Measurements from ENCODE around the gene YTHDC1. TPM values are rescaled to one million over a fixed set of nuclear protein-coding genes. Genes with fewer than 3 reads are reported as not detected.
"Not testable (repeated sequence)": the region's sequence is repeated elsewhere in the genome, so short reads cannot be mapped to it uniquely, and the experiment has no call there.

The YTHDC1 gene
- total RNA-seq, 4 donors from 2014 or later, result 47.2 to 146 (median 64.0) TPM

GRCh38 chr4:68283714-68284113, 66.2 kb downstream of the YTHDC1 start:
- H3K27me3 ChIP-seq, result no peaks in the 10 kb centered on the region
- WGBS, result 59% methylated on average over 3 of the region's 3 CpGs
- no peaks in the 10 kb centered on the region for H3K9me3 ChIP-seq
- H3K4me3 ChIP-seq, result no peak overlapping the region
- H3K36me3 ChIP-seq, result no peaks in the 10 kb centered on the region
- no peak overlapping the region for H3K27ac ChIP-seq
- no peak for TF ChIP-seq EP300 (IDR thresholded peaks at IDR 0.05)
- H3K4me1 ChIP-seq, result no peaks in the 10 kb centered on the region
- no peak for DNase-seq (ENCODE audit: low spot score in 2 of 2)

DNA sequence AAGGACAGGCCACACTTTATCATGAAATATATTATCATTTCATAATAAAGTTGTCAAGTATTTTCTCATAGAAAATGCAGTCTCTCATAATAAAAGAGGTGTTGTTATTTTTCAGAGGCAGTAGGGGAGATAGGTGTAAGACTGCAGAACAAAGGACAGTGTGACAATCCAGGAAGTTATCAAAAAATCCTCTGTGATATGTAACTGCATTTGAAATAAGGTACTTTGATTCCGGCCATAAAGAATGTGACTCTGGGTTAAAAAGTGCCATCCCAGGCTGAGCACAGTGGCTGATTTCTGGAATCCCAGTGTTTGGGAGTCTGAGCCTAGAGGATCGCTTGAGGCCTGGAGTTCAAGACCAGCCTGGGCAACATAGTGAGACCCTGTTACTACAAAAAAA, 66.8 kb downstream of the YTHDC1 start:
- no peak overlapping the region for H3K4me3 ChIP-seq
- 80% methylated on average over 2 of the region's 2 CpGs for WGBS
- no peak for TF ChIP-seq EP300 (IDR thresholded peaks at IDR 0.05)
- TF ChIP-seq, protein P1, sequence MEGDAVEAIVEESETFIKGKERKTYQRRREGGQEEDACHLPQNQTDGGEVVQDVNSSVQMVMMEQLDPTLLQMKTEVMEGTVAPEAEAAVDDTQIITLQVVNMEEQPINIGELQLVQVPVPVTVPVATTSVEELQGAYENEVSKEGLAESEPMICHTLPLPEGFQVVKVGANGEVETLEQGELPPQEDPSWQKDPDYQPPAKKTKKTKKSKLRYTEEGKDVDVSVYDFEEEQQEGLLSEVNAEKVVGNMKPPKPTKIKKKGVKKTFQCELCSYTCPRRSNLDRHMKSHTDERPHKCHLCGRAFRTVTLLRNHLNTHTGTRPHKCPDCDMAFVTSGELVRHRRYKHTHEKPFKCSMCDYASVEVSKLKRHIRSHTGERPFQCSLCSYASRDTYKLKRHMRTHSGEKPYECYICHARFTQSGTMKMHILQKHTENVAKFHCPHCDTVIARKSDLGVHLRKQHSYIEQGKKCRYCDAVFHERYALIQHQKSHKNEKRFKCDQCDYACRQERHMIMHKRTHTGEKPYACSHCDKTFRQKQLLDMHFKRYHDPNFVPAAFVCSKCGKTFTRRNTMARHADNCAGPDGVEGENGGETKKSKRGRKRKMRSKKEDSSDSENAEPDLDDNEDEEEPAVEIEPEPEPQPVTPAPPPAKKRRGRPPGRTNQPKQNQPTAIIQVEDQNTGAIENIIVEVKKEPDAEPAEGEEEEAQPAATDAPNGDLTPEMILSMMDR (IDR thresholded peaks at IDR 0.05), result no peak
- TF ChIP-seq POLR2AphosphoS5 (IDR thresholded peaks at IDR 0.05), result no peak
- no peak for TF ChIP-seq POLR2A (IDR thresholded peaks at IDR 0.05)
- no peak overlapping the region for H3K27ac ChIP-seq
- no peaks in the 10 kb centered on the region for H3K27me3 ChIP-seq
- no peaks in the 10 kb centered on the region for H3K4me1 ChIP-seq
- no peak for DNase-seq (ENCODE audit: low spot score in 2 of 2)
- no peaks in the 10 kb centered on the region for H3K9me3 ChIP-seq
- no peaks in the 10 kb centered on the region for H3K36me3 ChIP-seq

DNA sequence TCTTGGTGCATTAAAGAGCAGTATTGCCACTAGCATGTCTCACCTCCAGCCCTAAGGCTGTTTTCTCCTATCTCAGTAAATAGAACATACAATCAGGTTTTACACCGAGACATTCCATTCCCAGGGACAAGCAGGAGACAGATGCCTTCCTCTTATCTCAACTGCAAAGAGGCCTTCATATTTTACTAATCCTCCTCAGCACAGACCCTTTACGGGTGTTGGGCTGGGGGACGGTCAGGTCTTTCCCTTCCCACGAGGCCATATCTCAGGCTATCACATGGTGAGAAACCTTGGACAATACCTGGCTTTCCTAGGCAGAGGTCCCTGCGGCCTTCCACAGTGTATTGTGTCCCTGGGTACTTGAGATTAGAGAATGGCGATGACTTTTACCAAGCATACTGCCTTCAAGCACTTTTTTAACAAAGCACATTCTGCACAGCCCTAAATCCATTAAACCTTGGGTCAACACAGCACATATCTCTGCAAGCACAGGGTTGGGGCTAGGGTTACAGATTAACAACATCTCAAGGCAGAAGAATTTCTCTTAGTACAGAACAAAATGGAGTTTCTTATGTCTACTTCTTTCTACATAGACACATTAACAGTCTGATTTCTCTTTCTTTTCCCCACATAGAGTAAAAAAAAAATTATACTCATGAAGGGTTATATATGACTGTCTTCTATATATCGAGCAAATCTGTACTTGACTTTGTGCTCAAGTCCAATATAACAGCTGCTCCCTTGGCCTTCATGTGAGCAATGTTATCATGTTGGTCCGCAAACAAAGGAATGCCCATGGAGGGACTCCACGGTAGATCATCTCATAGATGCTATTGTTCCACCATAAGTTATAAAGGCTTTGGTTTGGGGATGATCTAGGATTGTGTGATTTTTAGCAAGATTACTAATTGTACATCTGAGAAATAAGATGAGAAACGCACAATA, 67.8 kb downstream of the YTHDC1 start:
- H3K4me3 ChIP-seq; H3K27ac ChIP-seq; H3K27me3 ChIP-seq; H3K9me3 ChIP-seq; H3K36me3 ChIP-seq; DNase-seq (ENCODE audit: low spot score in 2 of 2); H3K4me1 ChIP-seq: not testable (repeated sequence)
- 82% methylated on average over 10 of the region's 10 CpGs for WGBS

DNA sequence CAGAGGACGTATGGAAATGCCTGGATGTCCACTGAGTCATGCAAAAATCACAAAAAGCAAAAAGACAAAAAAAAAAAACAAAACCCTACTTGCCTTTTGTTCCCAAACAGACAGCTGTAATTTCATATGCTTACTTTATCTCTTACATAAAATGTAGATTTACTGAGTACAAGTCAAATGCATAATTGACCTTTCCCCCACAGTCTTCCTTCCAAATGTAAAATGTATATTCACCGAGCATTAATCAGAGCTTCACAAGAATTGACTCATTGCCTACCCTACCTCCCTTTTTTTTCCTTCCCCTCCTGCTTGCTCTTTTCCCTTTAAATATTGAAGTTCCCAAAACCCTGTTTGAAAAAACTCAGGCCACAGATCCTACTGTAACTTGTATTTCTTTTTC, 71.9 kb downstream of the YTHDC1 start:
- WGBS, result 77% methylated on average over 2 of the region's 2 CpGs
- TF ChIP-seq EP300 (IDR thresholded peaks at IDR 0.05) (no peak), POLR2A (IDR thresholded peaks at IDR 0.05) (no peak), POLR2AphosphoS5 (IDR thresholded peaks at IDR 0.05) (no peak)
- TF ChIP-seq, protein P1 (IDR thresholded peaks at IDR 0.05), result no peak
- Histone ChIP-seq H3K4me3 (no peak overlapping the region), H3K27me3 (no peaks in the 10 kb centered on the region), H3K36me3 (no peaks in the 10 kb centered on the region), H3K9me3 (no peaks in the 10 kb centered on the region), H3K27ac (no peak overlapping the region), H3K4me1 (no peaks in the 10 kb centered on the region)
- DNase-seq (ENCODE audit: low spot score in 2 of 2), result no peak

GRCh38 chr4:68277627-68278026, 72.3 kb downstream of the YTHDC1 start:
- TF ChIP-seq POLR2AphosphoS5 (IDR thresholded peaks at IDR 0.05) (no peak), EP300 (IDR thresholded peaks at IDR 0.05) (no peak), POLR2A (IDR thresholded peaks at IDR 0.05) (no peak)
- TF ChIP-seq, protein P1 (IDR thresholded peaks at IDR 0.05), result no peak
- Histone ChIP-seq H3K9me3 (no peaks in the 10 kb centered on the region), H3K27ac (no peak overlapping the region), H3K4me1 (no peaks in the 10 kb centered on the region), H3K27me3 (no peaks in the 10 kb centered on the region), H3K36me3 (no peaks in the 10 kb centered on the region), H3K4me3 (no peak overlapping the region)
- DNase-seq (ENCODE audit: low spot score in 2 of 2), result no peak
- WGBS, result 46% methylated on average over 2 of the region's 2 CpGs

GRCh38 chr4:68272860-68273259, 77.0 kb downstream of the YTHDC1 start:
- 65% methylated on average over 2 of the region's 2 CpGs for WGBS
- Histone ChIP-seq H3K9me3 (no peaks in the 10 kb centered on the region), H3K36me3 (no peaks in the 10 kb centered on the region), H3K27ac (no peak overlapping the region), H3K4me1 (no peaks in the 10 kb centered on the region), H3K4me3 (no peak overlapping the region), H3K27me3 (no peaks in the 10 kb centered on the region)
- no peak for DNase-seq (ENCODE audit: low spot score in 2 of 2)
- TF ChIP-seq EP300 (IDR thresholded peaks at IDR 0.05), result no peak
- no peak for TF ChIP-seq POLR2A (IDR thresholded peaks at IDR 0.05)
- no peak for TF ChIP-seq POLR2AphosphoS5 (IDR thresholded peaks at IDR 0.05)
- TF ChIP-seq, protein P1 (IDR thresholded peaks at IDR 0.05), result no peak
